HG03520 (cell line): ENCODE measurements around the gene MAMDC2.
"Not testable (repeated sequence)": the region's sequence is repeated elsewhere in the genome, so short reads cannot be mapped to it uniquely, and the experiment has no call there.

Experiments used
- ATAC-seq: cut with Tn5 transposase; IDR thresholded peaks from one replicate; pipeline ENCODE4 v1.9.1; 2021; ENCODE audit warnings: mild to moderate bottlenecking, moderate library complexity; ENCODE audit not compliant: unreplicated experiment

The MAMDC2 gene

GRCh38 chr9:70170151-70170790 is 126.6 kb downstream of the MAMDC2 start:
- no peak for ATAC-seq

DNA sequence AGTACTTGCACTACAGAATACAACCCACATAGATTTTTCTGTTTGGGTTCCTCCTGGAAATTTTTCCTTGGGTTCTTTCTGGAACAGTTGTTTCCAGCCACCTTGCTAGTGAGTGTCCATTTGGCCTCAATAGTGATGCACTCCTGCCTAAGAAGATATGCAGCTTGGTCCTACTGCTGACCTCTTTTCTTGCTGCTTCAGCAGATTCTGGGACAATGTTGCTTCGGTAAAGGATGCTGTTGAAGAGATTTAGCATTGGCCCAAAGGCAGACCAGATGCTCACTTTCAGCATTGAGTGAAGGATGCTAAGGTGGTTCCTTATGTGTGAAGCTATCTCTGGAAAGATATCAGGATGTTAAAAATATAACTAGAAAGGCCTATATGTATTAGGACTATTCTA is 128.9 kb downstream of the MAMDC2 start:
- no peak for ATAC-seq

DNA sequence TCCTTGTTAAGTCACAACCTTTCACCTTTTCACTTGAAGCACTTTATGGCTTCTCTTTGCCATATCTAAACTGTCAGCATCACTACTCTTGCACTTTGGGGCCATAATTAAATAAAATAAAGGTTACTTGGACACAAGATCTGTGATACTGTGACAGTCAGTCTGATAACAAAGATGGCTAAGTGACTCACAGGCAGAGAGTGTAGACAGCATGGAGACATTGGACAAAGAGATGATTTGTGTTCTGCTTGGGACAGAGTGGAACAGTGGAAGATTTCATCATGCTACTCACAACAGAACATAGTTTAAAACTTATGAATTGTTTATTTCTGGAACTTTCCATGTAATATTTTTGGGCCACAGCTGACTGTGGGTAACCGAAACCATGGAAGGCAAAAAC is 133.5 kb downstream of the MAMDC2 start:
- no peak for ATAC-seq

DNA sequence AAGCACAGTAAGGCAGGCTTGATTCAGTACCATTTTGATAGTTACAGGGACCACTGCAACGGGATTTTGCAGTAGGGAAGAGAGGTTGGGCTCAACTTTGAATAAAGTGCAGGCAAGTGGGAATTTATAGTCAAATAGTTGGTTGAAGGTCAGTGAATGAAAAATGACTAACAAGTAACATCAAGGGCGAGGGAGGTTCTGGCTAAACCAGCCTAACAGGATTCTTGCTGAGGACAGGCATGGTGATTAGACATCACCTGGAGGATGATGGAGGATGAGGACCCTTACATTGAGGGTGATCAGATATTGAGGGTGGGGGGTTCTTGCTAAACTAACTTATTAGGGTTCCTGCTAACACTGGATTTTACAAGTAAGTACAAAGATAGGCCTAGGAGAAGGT is 149.1 kb downstream of the MAMDC2 start:
- no peak for ATAC-seq

DNA sequence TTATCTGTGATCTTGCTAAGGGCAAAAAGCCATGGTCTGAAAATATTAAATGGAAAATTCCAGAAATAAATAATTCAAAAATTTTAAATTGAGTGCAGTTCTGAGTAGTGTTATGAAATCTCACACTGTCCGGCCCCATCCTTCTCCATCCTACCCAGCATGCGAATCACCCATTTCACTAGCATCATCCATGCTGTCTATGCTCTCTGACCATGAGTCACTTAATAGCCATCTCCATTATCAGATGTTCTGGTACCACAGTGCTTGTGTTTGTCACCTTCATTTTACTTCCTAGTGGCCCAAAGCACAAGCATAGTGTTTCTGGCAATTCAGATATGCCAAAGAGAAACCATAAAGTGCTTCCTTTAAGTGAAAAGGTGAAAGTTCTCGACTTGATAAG is 151.8 kb downstream of the MAMDC2 start:
- ATAC-seq, result no peak

DNA sequence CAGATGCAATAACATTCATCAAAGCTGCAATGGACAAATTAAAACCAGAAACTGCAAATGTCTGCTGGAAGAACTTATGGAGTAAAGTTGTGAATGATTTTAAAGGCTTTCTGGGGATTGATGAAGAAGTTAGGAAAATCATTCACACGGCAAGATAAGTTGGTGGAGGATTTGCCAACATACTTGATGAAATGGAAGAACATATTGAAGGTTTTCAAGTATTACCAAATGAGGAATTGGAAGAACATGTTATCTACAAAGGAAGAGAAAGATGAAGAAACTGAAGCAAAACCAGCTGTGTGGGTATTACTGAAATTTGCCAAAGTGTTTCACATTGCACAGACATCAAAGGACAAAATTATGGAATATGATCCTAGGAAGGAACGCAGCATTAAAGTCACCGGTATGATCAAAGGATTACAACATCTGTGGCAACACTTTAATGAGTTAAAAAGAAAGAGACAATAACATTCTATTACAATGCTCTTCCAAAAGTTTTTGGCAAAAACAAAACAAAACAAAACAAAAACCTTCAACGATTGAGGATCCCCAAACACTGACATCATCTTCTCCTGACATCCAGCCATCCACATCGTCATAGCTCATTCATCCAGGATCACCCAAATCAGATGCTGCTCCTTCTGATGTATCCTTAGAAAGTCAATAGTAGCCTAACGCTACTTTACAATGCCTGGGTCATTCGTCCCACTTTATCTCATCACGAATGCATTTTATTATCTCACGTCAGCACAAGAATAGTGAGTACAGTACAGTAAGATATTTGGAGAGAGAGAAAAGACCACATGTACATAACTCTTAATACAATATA is 153.8 kb downstream of the MAMDC2 start:
- ATAC-seq, result no peak

DNA sequence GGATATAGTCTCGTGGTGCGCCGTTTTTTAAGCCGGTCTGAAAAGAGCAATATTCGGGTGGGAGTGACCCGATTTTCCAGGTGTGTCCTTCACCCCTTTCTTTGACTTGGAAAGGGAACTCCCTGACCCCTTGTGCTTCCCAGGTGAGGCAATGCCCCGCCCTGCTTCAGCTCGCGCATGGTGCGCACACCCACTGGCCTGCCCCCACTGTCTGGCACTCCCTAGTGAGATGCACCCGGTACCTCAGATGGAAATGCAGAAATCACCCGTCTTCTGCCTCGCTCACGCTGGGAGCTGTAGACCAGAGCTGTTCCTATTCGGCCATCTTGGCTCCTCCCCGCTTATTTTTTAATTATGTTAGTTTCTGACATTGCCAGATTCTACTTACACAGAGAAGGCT is 161.1 kb downstream of the MAMDC2 start:
- ATAC-seq, result not testable (repeated sequence)

GRCh38 chr9:70205366-70206020 is 161.8 kb downstream of the MAMDC2 start:
- ATAC-seq, result no peak

- no peak for ATAC-seq
Observed at GRCh38 chr9:70217029-70217428, 173.4 kb downstream of the MAMDC2 start.

DNA sequence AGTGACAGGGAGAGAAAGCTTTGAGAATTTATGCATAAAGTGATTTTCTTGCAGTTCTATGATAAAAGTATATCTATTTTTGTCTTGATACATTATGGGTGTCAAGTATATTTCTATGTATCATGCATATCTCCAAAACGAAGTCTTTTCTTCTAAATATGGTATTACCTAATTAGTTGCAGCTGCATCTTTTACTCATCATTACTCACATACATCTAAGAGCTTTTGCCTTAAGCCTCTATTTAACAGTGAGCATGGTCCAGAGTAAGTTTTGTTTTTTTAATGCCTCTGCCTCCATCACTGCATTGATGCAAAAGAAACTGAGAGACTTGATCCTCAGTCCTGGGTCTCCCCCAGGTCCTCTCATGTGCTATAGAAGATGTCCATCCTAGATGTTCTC is 175.1 kb downstream of the MAMDC2 start:
- no peak for ATAC-seq

DNA sequence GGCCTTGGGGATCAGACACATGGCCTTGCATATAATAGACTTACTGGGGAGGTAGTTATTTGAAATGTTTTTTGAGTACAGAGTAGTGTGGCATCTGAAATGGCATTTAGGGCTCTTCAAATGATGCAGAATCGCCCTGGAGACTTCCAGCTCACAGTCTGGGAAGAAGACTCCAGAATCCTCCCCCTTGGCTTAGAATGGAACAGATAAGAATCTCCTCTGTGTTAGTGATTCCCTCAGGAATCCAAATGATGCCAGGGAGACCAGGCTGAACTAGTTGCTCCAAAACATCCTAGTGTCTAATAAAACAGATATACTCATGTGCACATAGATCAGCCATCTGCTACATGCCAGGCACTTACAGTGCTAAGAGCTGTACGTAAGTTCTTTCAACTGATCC is 176.6 kb downstream of the MAMDC2 start:
- no peak for ATAC-seq

DNA sequence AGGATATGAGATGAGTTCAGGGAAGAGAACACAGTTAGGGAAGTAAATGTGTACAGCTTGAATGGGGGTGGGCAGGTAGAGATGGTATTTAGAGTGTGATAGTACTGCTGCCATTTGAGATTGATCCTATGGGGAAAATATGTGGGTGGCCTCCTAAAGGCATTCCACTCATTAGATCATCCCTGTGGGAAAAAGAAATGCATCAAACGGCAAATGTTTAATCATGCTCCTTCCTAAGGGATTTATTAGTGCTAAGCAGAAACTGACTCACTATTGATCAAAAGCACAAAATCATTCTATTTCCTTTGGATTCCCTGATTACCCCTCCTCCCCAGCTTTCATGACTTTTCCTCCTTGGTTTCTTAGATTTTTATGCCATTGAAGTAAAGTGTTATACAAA is 178.7 kb downstream of the MAMDC2 start:
- no peak for ATAC-seq

GRCh38 chr9:70228118-70228517 is 184.5 kb downstream of the MAMDC2 start:
- ATAC-seq, result no peak

DNA sequence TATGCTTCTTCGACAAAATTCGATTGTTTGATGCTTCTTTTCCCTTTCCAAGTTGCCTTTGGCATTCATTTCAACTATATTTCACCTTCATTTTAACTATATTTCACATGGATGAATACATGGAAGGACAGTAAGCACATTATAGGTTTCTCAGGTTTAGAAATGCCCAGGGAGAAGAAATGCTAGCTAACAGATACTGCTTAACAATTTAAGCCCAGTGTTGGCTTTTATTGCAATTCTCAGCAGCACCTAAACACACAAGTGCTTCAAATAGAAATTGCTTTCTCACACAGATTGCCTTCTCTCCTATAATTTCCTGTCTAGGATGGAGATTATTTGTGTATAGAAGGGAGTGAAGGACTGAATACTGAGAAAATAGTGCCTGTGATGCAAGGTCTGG is 185.0 kb downstream of the MAMDC2 start:
- ATAC-seq, result no peak

DNA sequence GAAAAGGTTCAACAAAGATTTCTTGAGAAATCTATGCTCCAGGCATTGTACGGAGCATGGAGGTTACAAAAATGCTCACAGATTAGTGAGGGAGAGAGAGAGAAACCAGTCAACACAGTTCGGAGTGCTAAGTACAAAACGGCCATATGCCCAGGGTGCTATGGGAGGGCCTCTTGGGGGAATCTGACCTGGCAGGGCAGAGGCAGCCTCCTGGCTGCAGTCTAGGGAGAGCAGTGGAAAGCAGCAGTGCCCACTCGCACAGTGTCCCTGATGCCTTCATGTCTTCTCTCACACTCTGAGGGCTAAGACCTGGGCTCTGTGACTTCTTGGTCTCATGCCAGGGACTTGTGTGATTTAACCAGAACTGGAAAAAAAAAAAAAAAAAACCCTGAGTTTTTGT is 185.4 kb downstream of the MAMDC2 start:
- no peak for ATAC-seq

- no peak for ATAC-seq
Observed at GRCh38 chr9:70229579-70229978, 185.9 kb downstream of the MAMDC2 start.

- ATAC-seq, result no peak
Observed at GRCh38 chr9:70232476-70232875, 188.8 kb downstream of the MAMDC2 start.

DNA sequence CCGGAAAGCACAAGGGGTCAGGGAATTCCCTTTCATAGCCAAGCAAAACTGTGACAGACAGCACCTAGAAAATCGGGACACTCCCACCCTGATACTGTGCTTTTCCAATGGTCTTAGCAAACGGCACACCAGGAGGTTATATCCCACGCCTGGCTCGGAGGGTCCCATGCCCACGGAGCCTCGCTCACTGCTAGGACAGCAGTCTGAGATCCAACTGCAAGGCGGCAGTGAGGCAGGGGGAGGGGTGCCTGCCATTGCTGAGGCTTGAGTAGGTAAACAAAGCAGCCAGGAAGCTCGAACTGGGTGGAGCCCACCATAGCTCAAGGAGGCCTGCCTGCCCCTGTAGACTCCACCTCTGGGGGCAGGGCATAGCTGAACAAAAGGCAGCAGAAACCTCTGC is 190.6 kb downstream of the MAMDC2 start:
- not testable (repeated sequence) for ATAC-seq

- not testable (repeated sequence) for ATAC-seq
Observed at GRCh38 chr9:70245952-70246351, 202.3 kb downstream of the MAMDC2 start.

DNA sequence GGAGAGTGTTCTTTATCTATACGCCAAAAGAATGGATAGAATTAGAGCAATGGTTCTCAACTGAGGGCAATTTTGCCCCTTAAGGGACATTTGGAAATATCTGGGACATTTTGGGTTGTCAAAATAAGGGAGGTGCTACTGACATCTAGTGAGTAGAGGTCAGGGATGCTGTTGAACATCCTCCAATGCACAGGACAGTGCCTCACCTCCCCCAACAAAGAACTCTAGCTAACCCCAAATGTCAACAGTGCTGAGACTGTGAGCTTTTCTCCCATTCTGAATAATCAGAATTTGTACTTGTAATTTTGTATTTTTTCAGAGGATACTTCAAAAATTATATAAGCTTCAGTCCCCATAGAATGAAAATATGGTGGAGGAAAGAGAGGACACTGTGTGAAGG is 206.6 kb downstream of the MAMDC2 start:
- no peak for ATAC-seq

DNA sequence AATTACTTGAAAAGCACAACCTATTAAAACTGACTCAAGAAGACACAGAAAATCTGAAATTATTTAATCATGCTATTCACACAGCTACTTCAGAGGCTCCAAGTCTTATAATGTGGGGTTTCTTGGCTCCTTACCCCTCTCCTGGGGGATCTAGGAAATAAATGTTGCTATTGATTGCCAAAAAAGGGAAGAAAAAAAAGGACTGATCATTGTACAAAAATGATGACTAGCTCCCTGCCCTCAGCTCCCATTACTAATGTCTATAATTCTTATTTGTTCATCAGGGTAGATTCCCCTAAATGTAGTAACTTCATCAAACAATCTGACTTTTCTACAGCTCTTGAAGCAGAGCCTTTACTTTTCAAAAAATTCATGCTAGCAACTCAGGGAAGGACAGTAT is 211.8 kb downstream of the MAMDC2 start:
- ATAC-seq, result no peak

DNA sequence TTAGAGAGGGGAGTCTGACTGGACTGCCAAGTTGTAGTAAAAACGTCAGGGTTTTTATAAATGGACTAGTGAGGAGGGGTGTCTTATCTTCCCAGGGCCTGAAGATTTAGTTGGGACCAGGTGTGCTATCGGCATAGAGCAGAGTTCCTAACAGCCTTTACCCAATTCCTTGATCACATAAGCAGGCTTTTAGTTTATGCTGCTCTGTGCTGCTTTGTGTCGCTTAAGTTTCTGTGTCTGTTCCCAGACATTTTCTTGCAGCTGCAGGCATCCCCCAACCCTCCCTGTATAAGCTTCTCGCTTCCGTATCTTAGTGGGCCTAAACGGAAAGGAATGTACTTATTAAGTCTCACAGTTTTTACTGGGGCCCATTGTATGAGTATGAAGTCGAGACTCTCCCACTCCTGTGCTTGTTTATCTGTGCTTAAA is 212.5 kb downstream of the MAMDC2 start:
- no peak for ATAC-seq
